ENCODE measurements around the gene SIRT6.

- TF ChIP-seq CTCF (IDR thresholded peaks at IDR 0.05) (no peak), EP300 (IDR thresholded peaks at IDR 0.05) (no peak), POLR2A (IDR thresholded peaks at IDR 0.05) (no peak)
These were observed 24.6 kb upstream of the SIRT6 start for GRCh38 chr19:4206818-4207484.

Measured in gastroesophageal sphincter (tissue), 3 donors.